Liver (tissue), 9 donors: ENCODE data around the gene CCNYL1. TPM values are rescaled to one million over a fixed set of nuclear protein-coding genes. Genes with fewer than 3 reads are reported as not detected.

ENCODE experiments used
- DNase-seq: peaks from one replicate; pipeline ENCODE4 v3.0.0-alpha.2; 2017; ENCODE audit warnings: low spot score
- H3K27ac ChIP-seq, 2 donors: one replicate each; pipeline ENCODE4 v1.7.0; 2013; ENCODE audit warnings: inconsistent platforms in 2 of 2, low read length in 2 of 2, control low read depth in 1 of 2, low read depth in 1 of 2, mild to moderate bottlenecking in 1 of 2
- H3K27me3 ChIP-seq, 4 donors: one replicate each; pipeline versions ENCODE4 v1.6.1 to v1.7.0; 2013; ENCODE audit warnings: low read length in 3 of 4, inconsistent platforms in 1 of 4, mild to moderate bottlenecking in 1 of 4, moderate library complexity in 1 of 4; ENCODE audit not compliant: control insufficient read depth in 4 of 4, insufficient read depth in 4 of 4
- H3K36me3 ChIP-seq, 4 donors: one replicate each; pipeline versions ENCODE4 v1.6.1 to v1.7.0; 2013; ENCODE audit warnings: low read length in 3 of 4, mild to moderate bottlenecking in 3 of 4, low read depth in 1 of 4, moderate library complexity in 1 of 4; ENCODE audit not compliant: control insufficient read depth in 4 of 4, insufficient read depth in 3 of 4
- H3K4me1 ChIP-seq, 4 donors: one replicate each; pipeline versions ENCODE4 v1.6.1 to v1.7.0; 2013; ENCODE audit warnings: low read length in 3 of 4, mild to moderate bottlenecking in 3 of 4, moderate library complexity in 1 of 4; ENCODE audit not compliant: control insufficient read depth in 4 of 4, insufficient read depth in 4 of 4
- H3K4me3 ChIP-seq, 3 donors: one replicate each; pipeline versions ENCODE4 v1.6.1 to v1.7.0; 2013; ENCODE audit warnings: low read length in 3 of 3, control low read depth in 1 of 3, low read depth in 1 of 3, mild to moderate bottlenecking in 1 of 3
- H3K9ac ChIP-seq, 2 donors: one replicate each; pipeline ENCODE4 v1.7.0; 2013; ENCODE audit warnings: low read length in 2 of 2, mild to moderate bottlenecking in 2 of 2, moderate library complexity in 2 of 2, control low read depth in 1 of 2, low read depth in 1 of 2
- H3K9me3 ChIP-seq, 4 donors: one replicate each; pipeline versions ENCODE4 v1.6.1 to v1.7.0; 2013; ENCODE audit warnings: low read length in 3 of 4; ENCODE audit not compliant: control insufficient read depth in 4 of 4
- ATF3 ChIP-seq: IDR thresholded peaks from 2 replicates; pipeline ENCODE4 v1.6.1; 2016; ENCODE audit warnings: antibody characterized with exemption
- CTCF ChIP-seq: fragments of 150-350 bp; IDR thresholded peaks from 2 replicates; pipeline ENCODE4 v1.5.1; 2017; ENCODE audit warnings: improper control_type of control experiment, low read depth, low read length; ENCODE audit not compliant: missing input control
- EGR1 ChIP-seq, 2 donors: IDR thresholded peaks; 2 replicates each; pipeline ENCODE4 v1.6.1; 2016 to 2018; ENCODE audit warnings: antibody characterized with exemption in 2 of 2, low read depth in 2 of 2
- FOXA1 ChIP-seq: IDR thresholded peaks from 2 replicates; pipeline ENCODE4 v1.6.1; 2016; ENCODE audit warnings: antibody characterized with exemption
- FOXA2 ChIP-seq: IDR thresholded peaks from 2 replicates; pipeline ENCODE4 v1.6.1; 2016; ENCODE audit warnings: antibody characterized with exemption
- GABPA ChIP-seq, 2 donors: IDR thresholded peaks in 1 of 2; conservative IDR thresholded peaks in 1 of 2; 2 replicates each; pipeline ENCODE4 v1.6.1; 2016; ENCODE audit warnings: antibody characterized with exemption in 2 of 2, mild to moderate bottlenecking in 1 of 2, moderate library complexity in 1 of 2
- HNF4A ChIP-seq, 2 donors: conservative IDR thresholded peaks; 2 replicates each; pipeline ENCODE4 v1.6.1; 2016; ENCODE audit warnings: antibody characterized with exemption in 2 of 2, mild to moderate bottlenecking in 2 of 2
- HNF4G ChIP-seq: IDR thresholded peaks from 2 replicates; pipeline ENCODE4 v1.6.1; 2016; ENCODE audit warnings: antibody characterized with exemption
- JUND ChIP-seq, 2 donors: IDR thresholded peaks; 2 replicates each; pipeline ENCODE4 v1.6.1; 2016; ENCODE audit warnings: antibody characterized with exemption in 2 of 2
- MAX ChIP-seq: IDR thresholded peaks from 2 replicates; pipeline ENCODE4 v1.6.1; 2016; ENCODE audit warnings: antibody characterized with exemption
- NR2F2 ChIP-seq: IDR thresholded peaks from 2 replicates; pipeline ENCODE4 v1.6.1; 2016; ENCODE audit warnings: antibody characterized with exemption
- RAD21 ChIP-seq, 2 donors: IDR thresholded peaks; 2 replicates each; pipeline ENCODE4 v1.6.1; 2016; ENCODE audit warnings: antibody characterized with exemption in 2 of 2, mild to moderate bottlenecking in 2 of 2
- REST ChIP-seq: IDR thresholded peaks from 2 replicates; pipeline ENCODE4 v1.6.1; 2016; ENCODE audit warnings: antibody characterized with exemption, mild to moderate bottlenecking
- RXRA ChIP-seq, 2 donors: IDR thresholded peaks; 2 replicates each; pipeline ENCODE4 v1.6.1; 2017 to 2018; ENCODE audit warnings: antibody characterized with exemption in 2 of 2, mild to moderate bottlenecking in 1 of 2
- SP1 ChIP-seq: IDR thresholded peaks from 2 replicates; pipeline ENCODE4 v1.6.1; 2018; ENCODE audit warnings: antibody characterized with exemption, mild to moderate bottlenecking
- TAF1 ChIP-seq: conservative IDR thresholded peaks from 2 replicates; pipeline ENCODE4 v1.6.1; 2016; ENCODE audit warnings: antibody characterized with exemption, mild to moderate bottlenecking
- YY1 ChIP-seq: IDR thresholded peaks from 2 replicates; pipeline ENCODE4 v1.6.1; 2016; ENCODE audit warnings: antibody characterized with exemption, mild to moderate bottlenecking
- ZBTB33 ChIP-seq: IDR thresholded peaks from 2 replicates; pipeline ENCODE4 v1.6.1; 2016; ENCODE audit warnings: antibody characterized with exemption
- WGBS: extraction: QIAGEN DNeasy Blood & Tissue Kit; methylation state at CpG from one replicate; pipeline ENCODE4 v1.1.7; 2013; 5-methylcytosine and 5-hydroxymethylcytosine counted together
- polyA plus RNA-seq, 2 donors: library from polyadenylated mRNA; stranded (reverse) in 1 of 2; unstranded in 1 of 2; fragments of 200-250 nt in 1 of 2; fragments of >200 nt in 1 of 2; fragmentation: Nextera tagmentation in 1 of 2; extraction: Ambion mirVana in 1 of 2; gene quantifications; one replicate each; pipeline versions ENCODE4 v1.2.1 to v1.2.3, GENCODE V29; 2013 to 2015
- total RNA-seq, 2 donors: library from RNA; depleted of rRNA; stranded (reverse); fragments of >200 nt; gene quantifications; one replicate each; pipeline ENCODE4 v1.2.3, GENCODE V29; 2014
- donor health status: healthy.
- donor health status: healthy.
- donor health status: healthy.
- donor health status: healthy.
- donor health status: healthy.

The CCNYL1 gene
- total and polyA plus RNA-seq, 4 donors, result 5.8 to 9.3 (median 8.2) TPM

DNA sequence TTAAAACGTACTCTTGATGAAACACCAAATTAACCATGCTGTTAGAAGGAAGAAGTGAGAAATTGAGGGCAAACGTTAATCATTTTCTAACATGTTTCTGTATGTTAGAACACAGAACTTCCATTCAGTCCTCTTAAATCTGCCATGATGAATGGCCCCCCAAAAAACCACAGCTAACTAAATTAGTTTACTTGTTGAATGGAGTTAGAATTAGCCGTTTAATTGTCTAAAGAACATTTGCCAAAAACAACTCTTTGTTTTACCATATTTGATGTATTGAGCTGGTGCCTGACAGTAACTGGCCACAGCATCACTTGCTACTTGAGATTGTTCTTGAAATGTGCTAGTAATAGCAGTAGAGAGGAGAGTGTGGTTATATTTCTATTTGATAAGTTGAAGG, 12.7 kb downstream of the CCNYL1 start:
- H3K27me3 ChIP-seq, result no peaks in the 10 kb centered on the region
- no peaks in the 10 kb centered on the region for H3K36me3 ChIP-seq
- TF ChIP-seq JUND (IDR thresholded peaks at IDR 0.05) (no peak), MAX (no peak), ATF3 (no peak), HNF4G (no peak), SP1 (no peak), GABPA (IDR thresholded peaks at IDR 0.05 in 1 of 2, conservative IDR thresholded peaks at IDR 0.05 in 1 of 2) (no peak), FOXA1 (no peak), RAD21 (IDR thresholded peaks at IDR 0.05) (no peak), EGR1 (IDR thresholded peaks at IDR 0.05; ENCODE audit: low read depth in 2 of 2) (no peak), CTCF (no peak)
- no peak overlapping the region for H3K9ac ChIP-seq
- no peaks in the 10 kb centered on the region for H3K9me3 ChIP-seq
- no peak overlapping the region for H3K27ac ChIP-seq
- WGBS, result 44% methylated on average over 3 of the region's 3 CpGs
- peaks cover under 1 to 9% (median 2%) of the 10 kb centered on the region in 4 donors for H3K4me1 ChIP-seq
- H3K4me3 ChIP-seq, result no peak overlapping the region
- no peak for DNase-seq

DNA sequence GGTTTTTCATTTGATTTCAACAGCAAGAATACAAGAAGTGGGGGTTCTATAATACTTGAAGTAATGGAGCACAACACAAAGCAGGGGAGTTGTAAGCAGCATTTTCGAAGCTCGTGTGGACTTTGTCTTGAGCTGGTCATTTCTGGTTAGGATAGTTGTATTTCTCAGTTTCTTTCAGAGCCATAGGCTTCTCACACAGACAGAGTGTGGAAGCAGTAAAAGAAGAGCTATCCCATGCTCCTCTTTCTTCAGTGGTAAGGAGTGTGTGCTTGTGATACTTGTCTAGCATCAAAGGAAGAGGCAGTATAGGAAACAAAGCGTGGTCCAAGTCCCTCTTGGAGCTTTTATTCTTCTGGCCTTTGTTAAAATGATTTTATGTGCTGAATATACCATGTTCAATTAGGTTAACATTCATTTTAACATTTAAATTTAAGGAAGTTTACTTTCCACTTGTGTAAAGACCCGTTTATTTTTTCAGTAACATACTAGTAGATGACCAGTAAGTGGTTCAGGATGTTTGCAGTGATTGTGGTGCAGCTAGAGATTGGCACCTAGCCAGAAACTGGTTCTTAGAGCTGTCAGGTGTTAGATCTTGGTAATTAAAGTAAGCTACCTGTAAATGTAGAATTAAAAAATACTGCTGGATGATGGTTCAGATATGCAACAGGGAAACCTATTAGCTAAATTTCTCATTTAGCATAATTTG, 14.6 kb downstream of the CCNYL1 start:
- peak overlapping the region in 1 of 2 donors; percentile 3 for H3K27ac ChIP-seq
- H3K4me1 ChIP-seq, result peaks cover 0 to 7% (median 1%) of the 10 kb centered on the region in 4 donors
- no peak for TF ChIP-seq YY1
- no peak for TF ChIP-seq RXRA (IDR thresholded peaks at IDR 0.05)
- no peak for TF ChIP-seq HNF4A (conservative IDR thresholded peaks at IDR 0.05)
- no peak for TF ChIP-seq EGR1 (IDR thresholded peaks at IDR 0.05; ENCODE audit: low read depth in 2 of 2)
- no peak for TF ChIP-seq RAD21 (IDR thresholded peaks at IDR 0.05)
- TF ChIP-seq TAF1, result no peak
- TF ChIP-seq GABPA (IDR thresholded peaks at IDR 0.05 in 1 of 2, conservative IDR thresholded peaks at IDR 0.05 in 1 of 2), result no peak
- no peak for TF ChIP-seq ZBTB33
- no peak for TF ChIP-seq CTCF
- TF ChIP-seq NR2F2, result no peak
- no peak for TF ChIP-seq REST
- no peak for TF ChIP-seq FOXA2
- no peak for TF ChIP-seq SP1
- TF ChIP-seq FOXA1, result no peak
- no peak for TF ChIP-seq ATF3
- no peak for TF ChIP-seq HNF4G
- no peak for TF ChIP-seq MAX
- no peak for TF ChIP-seq JUND (IDR thresholded peaks at IDR 0.05)
- DNase-seq, result no peak
- no peak overlapping the region for H3K4me3 ChIP-seq
- no peak overlapping the region for H3K9ac ChIP-seq
- no peaks in the 10 kb centered on the region for H3K9me3 ChIP-seq
- H3K27me3 ChIP-seq, result no peaks in the 10 kb centered on the region
- 58% methylated on average over 4 of the region's 4 CpGs for WGBS
- peaks cover 0 to 3% (median 0%) of the 10 kb centered on the region in 4 donors for H3K36me3 ChIP-seq
